NT2/D1 (cell line): ENCODE data around the gene RAB20.

Experiments
- SUZ12 ChIP-seq: IDR thresholded peaks from 2 replicates; pipeline ENCODE4 v1.6.1; 2011; ENCODE audit not compliant: insufficient read length, insufficient read depth; ENCODE audit errors: extremely low read depth
- YY1 ChIP-seq: IDR thresholded peaks from 2 replicates; pipeline ENCODE4 v1.6.1; 2011; ENCODE audit not compliant: insufficient read length, insufficient read depth

DNA sequence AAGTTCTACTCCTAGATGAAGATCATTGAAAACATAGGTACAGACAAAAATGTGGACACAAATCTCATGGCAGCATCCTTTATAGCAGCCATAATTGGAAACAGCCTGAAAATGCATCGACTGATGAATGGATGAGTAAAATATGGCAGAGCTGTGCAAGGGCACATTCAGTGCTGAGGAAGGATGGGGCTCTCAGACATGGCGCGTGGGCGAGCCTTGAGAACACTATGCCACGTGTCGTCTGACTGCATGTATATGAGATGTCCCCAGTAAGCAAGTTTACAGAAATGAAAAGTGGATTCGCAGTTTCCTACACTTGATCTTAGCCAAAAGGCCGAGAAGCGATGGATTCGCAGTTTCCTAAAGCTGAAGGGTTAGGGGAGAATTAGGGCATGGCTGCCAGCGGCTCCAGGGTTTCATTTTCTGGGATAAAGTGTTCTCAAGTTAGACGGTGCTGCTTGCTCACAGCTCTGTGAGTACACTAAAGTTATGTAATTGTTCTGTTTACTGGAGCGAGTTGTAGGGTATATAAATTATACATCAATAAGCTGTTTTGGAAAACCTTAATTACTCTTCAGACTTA lies 78.0 kb downstream of the RAB20 start:
- TF ChIP-seq SUZ12, result no peak
- no peak for TF ChIP-seq YY1
